GM21447 (cell line): ENCODE data around the gene ARMC2.
"Not testable (repeated sequence)": the region's sequence is repeated elsewhere in the genome, so short reads cannot be mapped to it uniquely, and the experiment has no call there.

ENCODE experiments used
- ATAC-seq: cut with Tn5 transposase; IDR thresholded peaks from one replicate; pipeline ENCODE4 v1.9.1; 2021; ENCODE audit not compliant: unreplicated experiment

ARMC2 gene

DNA sequence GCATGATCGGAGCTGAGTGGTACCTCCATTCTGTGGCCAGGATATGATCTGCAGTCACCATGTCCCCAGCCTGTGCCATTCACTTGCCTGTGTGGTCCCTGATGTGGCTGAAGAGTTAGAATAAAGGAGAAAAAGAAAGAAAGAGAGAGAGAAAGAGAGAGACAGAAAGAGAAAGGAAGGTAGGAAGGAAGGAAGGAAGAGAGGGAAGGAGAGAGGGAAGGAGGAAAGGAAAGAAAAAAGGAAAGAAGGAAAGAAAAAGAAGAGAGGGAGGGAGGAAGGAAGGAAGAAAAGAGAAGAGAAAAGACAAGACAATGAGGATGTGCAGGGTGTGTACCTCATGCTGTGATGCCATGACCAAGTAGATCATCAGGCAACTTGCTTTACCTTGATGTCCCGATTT lies 22.1 kb downstream of the ARMC2 start:
- ATAC-seq, result no peak

- no peak for ATAC-seq
These were observed 23.9 kb downstream of the ARMC2 start for GRCh38 chr6:108872141-108872557.

- ATAC-seq, result no peak
These were observed 24.4 kb downstream of the ARMC2 start for GRCh38 chr6:108872575-108872974.

DNA sequence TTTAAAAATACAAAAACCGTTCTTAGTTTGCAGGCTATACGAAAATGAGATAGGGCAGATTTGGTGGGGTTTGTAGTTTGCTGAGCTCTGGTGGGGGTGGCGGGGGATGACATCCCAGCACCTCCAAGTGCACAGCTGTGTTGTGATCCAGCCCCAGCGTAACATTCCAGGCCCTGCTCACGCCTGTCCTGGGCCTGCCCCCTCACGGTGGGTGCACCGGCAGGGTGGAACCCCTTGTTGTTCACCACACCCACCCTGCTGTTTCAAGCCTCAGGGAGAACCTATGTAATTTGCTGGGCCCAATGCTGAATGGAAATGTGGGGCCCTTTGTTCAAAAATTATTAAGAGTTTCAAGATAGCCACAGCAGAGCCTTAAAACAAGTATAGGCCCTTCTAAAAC lies 25.0 kb downstream of the ARMC2 start:
- ATAC-seq, result no peak

GRCh38 chr6:108873971-108874370 lies 25.7 kb downstream of the ARMC2 start:
- ATAC-seq, result no peak

- ATAC-seq, result peak; percentile 89
These were observed 26.4 kb downstream of the ARMC2 start for GRCh38 chr6:108874470-108875160.

DNA sequence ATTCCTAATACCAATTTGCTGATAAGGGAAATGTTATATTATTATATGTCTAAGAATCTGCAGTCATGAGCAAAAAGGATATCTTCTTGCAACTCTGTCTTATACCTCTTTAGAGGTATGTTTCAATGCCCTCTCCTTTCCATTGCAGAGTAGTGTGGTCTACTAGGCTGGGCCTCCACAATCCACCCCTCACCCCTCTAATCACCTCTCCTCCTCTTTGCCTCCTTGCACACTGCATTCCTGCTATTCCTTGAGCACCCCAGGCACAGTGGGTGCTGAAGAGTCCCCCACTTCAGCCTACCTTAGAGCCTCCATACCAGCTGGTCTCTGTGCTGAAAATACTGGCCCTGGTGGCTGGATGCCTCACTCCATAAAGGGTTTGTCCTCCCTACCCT lies 26.9 kb downstream of the ARMC2 start:
- peak; percentile 26 for ATAC-seq

GRCh38 chr6:108877046-108877751 lies 29.0 kb downstream of the ARMC2 start:
- ATAC-seq, result no peak

GRCh38 chr6:108878942-108879341 lies 30.7 kb downstream of the ARMC2 start:
- no peak for ATAC-seq

DNA sequence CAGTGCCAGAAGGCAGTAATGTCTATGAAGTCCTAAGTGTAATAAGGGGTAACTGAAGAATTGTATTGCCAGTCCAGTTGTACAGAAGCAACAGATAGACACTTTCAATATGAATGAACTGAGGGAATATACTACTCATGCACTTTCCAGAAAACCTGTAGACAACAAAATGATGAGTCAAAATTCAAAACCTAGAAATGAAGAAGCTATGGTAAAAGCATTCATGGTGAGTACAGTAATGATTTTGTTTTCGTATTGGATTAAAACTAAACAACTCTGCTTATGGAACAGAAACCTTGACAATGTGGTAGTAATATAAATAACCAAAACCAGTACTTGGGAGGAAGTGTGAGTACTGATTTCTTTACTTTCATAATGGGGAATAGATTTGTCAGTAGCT lies 35.0 kb downstream of the ARMC2 start:
- peak; percentile 90 for ATAC-seq

DNA sequence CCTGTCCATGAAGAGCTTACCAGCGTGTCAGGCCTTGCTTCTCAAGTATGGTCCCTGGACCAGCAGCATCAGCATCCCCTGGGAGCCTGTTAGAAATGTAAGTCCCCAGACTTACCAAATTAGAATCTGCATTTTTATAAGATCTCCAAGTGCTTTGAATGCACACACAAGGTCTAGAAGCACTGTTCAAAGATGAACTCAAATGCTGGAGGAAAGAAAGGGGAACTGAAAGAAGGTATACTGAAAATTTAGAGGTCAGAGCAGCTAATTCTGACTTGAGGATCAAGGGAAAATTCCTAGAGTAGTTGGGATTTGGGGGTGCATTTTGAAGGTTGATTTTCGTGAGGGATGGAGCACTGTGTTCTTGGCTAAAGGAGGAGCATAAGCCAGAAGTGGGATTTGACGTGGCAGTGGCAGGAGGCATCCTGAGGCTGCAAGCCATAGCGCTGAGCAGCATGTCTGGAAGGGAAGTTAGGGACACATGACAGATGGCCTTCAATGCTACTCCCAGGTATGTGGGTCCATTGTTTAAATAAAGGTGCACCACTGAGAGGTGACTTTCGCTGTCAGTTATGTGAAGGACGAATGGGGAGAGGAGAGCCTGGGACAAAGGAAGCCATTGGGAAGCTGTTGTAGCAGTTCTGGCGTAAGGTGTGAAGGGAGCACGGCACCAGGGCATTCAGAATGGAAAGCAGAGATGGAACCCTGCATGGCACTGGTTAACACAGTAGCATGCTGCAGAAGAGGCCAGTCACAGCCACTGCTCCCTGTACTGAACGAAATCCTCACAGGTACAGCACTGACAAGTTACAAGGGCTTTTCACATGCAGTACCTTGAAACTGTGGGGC lies 36.2 kb downstream of the ARMC2 start:
- ATAC-seq, result no peak

- ATAC-seq, result no peak
These were observed 39.8 kb downstream of the ARMC2 start for GRCh38 chr6:108888052-108888451.

- no peak for ATAC-seq
These were observed 40.5 kb downstream of the ARMC2 start for GRCh38 chr6:108888745-108889144.

DNA sequence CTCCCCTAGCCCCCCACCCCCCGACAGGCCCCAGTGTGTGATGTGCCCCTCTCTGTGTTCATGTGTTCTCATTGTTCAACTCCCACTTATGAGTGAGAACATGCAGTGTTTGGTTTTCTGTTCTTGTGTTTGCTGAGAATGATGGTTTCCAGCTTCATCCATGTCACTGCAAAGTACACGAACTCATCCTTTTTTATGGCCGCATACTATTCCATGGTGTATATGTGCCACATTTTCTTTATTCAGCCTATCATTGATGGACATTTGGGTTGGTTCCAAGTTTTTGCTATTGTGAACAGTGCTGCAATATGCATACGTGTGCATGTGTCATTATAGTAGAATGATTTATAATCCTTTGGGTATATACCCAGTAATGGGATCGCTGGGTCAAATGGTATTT lies 42.7 kb downstream of the ARMC2 start:
- ATAC-seq, result not testable (repeated sequence)

DNA sequence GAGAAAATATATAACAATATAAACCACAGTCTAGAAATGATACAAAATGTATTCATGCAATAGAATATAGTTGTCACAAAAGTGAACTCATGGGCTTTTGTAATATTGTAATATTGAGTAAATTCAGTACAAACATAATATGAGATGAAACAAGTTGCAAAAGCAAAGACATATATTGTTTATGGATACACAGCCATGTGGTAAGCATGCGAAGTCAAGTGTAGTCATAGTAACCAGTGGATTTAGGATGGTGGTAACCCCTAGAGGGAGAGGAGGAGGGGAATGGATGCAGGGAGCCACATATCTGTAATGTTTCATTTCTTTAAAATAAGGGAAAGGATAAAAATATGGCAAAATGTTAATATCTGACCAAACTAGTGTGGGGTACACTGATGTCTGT lies 47.3 kb downstream of the ARMC2 start:
- no peak for ATAC-seq

DNA sequence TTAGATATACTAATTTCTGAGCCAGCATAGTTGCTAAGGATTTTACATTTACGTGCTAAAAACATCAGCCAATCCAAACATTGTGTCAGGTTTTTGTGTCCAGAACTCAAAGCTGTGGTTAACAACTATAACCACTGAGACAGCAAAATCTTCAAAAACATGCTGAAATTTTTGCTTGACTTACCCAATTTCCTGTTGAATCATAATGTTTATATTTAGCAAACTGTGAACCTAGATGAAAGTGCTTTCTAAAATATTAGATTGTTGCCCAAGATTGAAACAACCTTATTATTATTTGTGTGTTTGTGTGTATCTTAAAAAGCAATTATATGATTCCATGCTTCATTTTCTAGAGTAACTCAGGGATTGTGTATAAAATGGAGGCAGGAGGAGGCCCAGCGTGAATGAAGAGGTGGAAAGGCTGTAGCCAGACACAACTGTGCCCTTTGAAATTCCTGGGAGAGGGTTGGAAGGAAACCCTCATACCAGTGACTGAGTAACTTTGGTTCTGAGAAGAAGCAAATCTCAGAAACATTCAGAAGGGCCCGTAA lies 48.0 kb downstream of the ARMC2 start:
- ATAC-seq, result peak; percentile 60

GRCh38 chr6:108897371-108897770 lies 49.1 kb downstream of the ARMC2 start:
- ATAC-seq, result no peak

- ATAC-seq, result no peak
These were observed 54.2 kb downstream of the ARMC2 start for GRCh38 chr6:108902382-108902792.

GRCh38 chr6:108903796-108904195 lies 55.6 kb downstream of the ARMC2 start:
- ATAC-seq, result no peak

DNA sequence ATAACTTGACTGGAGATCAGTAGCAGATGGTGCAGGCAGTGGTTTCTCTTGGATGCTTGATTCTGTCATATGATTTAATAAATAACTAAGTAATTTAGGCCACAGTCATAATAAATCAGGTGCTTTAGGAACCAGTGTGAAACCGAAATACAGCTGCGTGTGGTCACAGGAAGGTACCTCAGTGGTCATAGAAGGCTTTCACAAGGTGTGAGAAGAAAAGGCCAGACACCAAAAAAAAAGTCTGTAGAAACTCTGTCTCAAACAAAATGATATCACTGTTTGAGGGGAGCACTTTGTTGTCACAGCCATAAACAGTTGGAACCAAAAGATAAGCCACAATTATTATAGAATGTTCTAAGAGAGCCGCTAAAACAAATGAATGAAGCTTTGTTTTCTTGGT lies 56.5 kb downstream of the ARMC2 start:
- peak; percentile 99 for ATAC-seq

GRCh38 chr6:108914235-108915022 lies 66.2 kb downstream of the ARMC2 start:
- ATAC-seq, result no peak
